Tibial artery (tissue), 4 donors: ENCODE data around the gene DRD1.

ENCODE experiments used
- DNase-seq, 2 donors: peaks; one replicate each; pipeline ENCODE4 v3.0.0-alpha.2; 2019
- H3K27ac ChIP-seq, 2 donors: fragments of 200-600 bp; sonication (generic) in 1 of 2; 1 replicate in 1 of 2; 2 replicates in 1 of 2; pipeline ENCODE4 v1.5.1; 2018 to 2019; ENCODE audit warnings: mild to moderate bottlenecking in 1 of 2
- H3K27me3 ChIP-seq, 2 donors: fragments of 200-600 bp; sonication (generic) in 1 of 2; one replicate each; pipeline versions ENCODE4 v1.5.1 to v1.6.0; 2016 to 2019
- H3K36me3 ChIP-seq, 3 donors: fragments of 200-600 bp; sonication (generic) in 2 of 3; one replicate each; pipeline ENCODE4 v1.5.1; 2016 to 2019; ENCODE audit warnings: mild to moderate bottlenecking in 2 of 3
- H3K4me1 ChIP-seq, 4 donors: fragments of 200-600 bp; sonication (generic) in 2 of 4; 1 replicate in 3 of 4; 2 replicates in 1 of 4; pipeline ENCODE4 v1.5.1; 2016 to 2019
- H3K4me3 ChIP-seq, 2 donors: fragments of 200-600 bp; sonication (generic) in 1 of 2; 1 replicate in 1 of 2; 2 replicates in 1 of 2; pipeline ENCODE4 v1.5.1; 2018 to 2019; ENCODE audit warnings: mild to moderate bottlenecking in 2 of 2
- H3K9me3 ChIP-seq, 3 donors: fragments of 200-600 bp; sonication (generic) in 1 of 3; one replicate each; pipeline ENCODE4 v1.5.1; 2016 to 2019
- intact Hi-C: fragments of 100-400 bp; cut with DNase I; formaldehyde crosslinking; loops from one replicate; pipeline ENCODE4 v1.15.0; 2023; ENCODE audit warnings: low total_unique reads
- TF ChIP-seq, protein P1 (sequence below), 2 experiments: fragments of 200-600 bp in 1 of 2; fragments of 450-650 bp in 1 of 2; IDR thresholded peaks; one replicate each; pipeline ENCODE4 v1.5.1; 2017 to 2019; ENCODE audit warnings: antibody characterized with exemption in 2 of 2, mild to moderate bottlenecking in 1 of 2, moderate library complexity in 1 of 2

Gene DRD1

DNA sequence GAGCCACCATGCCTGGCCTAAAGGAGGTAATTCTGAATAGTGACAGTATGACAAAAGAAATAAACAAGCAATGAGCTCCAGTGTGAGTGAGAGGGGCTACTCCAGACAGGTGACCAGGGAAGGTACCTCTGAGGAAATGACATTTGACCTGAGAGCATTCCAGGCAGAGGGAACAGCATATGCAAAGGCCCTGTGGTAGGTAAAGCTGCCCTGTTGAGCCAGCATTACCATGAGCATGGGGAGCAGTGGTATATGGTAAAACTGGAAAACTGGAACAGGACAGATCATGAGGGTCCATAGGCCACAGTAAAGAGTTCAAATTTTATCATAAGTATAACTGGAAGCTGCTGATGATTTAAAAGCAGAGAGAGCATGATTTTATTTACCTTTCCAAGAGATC lies 28.4 kb upstream of the DRD1 start:
- Histone ChIP-seq H3K4me3 (no peak overlapping the region), H3K27ac (no peak overlapping the region), H3K4me1 (peaks cover 0 to 11% (median 0%) of the 10 kb centered on the region in 4 donors), H3K27me3 (no peaks in the 10 kb centered on the region), H3K36me3 (no peaks in the 10 kb centered on the region), H3K9me3 (no peaks in the 10 kb centered on the region)
- DNase-seq = no peak
- intact Hi-C loops = no loop called here
- TF ChIP-seq, protein P1, sequence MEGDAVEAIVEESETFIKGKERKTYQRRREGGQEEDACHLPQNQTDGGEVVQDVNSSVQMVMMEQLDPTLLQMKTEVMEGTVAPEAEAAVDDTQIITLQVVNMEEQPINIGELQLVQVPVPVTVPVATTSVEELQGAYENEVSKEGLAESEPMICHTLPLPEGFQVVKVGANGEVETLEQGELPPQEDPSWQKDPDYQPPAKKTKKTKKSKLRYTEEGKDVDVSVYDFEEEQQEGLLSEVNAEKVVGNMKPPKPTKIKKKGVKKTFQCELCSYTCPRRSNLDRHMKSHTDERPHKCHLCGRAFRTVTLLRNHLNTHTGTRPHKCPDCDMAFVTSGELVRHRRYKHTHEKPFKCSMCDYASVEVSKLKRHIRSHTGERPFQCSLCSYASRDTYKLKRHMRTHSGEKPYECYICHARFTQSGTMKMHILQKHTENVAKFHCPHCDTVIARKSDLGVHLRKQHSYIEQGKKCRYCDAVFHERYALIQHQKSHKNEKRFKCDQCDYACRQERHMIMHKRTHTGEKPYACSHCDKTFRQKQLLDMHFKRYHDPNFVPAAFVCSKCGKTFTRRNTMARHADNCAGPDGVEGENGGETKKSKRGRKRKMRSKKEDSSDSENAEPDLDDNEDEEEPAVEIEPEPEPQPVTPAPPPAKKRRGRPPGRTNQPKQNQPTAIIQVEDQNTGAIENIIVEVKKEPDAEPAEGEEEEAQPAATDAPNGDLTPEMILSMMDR (IDR thresholded peaks at IDR 0.05) = no peak

GRCh38 chr5:175471628-175472027 lies 27.6 kb upstream of the DRD1 start:
- Histone ChIP-seq H3K9me3 (no peaks in the 10 kb centered on the region), H3K27ac (no peak overlapping the region), H3K4me1 (peaks cover 0 to 18% (median 0%) of the 10 kb centered on the region in 4 donors), H3K27me3 (no peaks in the 10 kb centered on the region), H3K36me3 (no peaks in the 10 kb centered on the region), H3K4me3 (no peak overlapping the region)
- no peak for DNase-seq
- TF ChIP-seq, protein P1 (IDR thresholded peaks at IDR 0.05) = no peak
- intact Hi-C loops = no loop called here

- H3K27me3 ChIP-seq = no peaks in the 10 kb centered on the region
- peaks cover 0 to 22% (median 0%) of the 10 kb centered on the region in 4 donors for H3K4me1 ChIP-seq
- H3K27ac ChIP-seq = no peak overlapping the region
- TF ChIP-seq, protein P1 (IDR thresholded peaks at IDR 0.05) = no peak
- no peaks in the 10 kb centered on the region for H3K36me3 ChIP-seq
- no peak overlapping the region for H3K4me3 ChIP-seq
- H3K9me3 ChIP-seq = no peaks in the 10 kb centered on the region
- DNase-seq = no peak
- intact Hi-C loops = no loop called here
Measured at GRCh38 chr5:175471196-175471595, 27.2 kb upstream of the DRD1 start.

GRCh38 chr5:175470781-175471180 lies 26.8 kb upstream of the DRD1 start:
- no peak overlapping the region for H3K4me3 ChIP-seq
- H3K27ac ChIP-seq = no peak overlapping the region
- H3K36me3 ChIP-seq = no peaks in the 10 kb centered on the region
- TF ChIP-seq, protein P1 (IDR thresholded peaks at IDR 0.05) = no peak
- no peaks in the 10 kb centered on the region for H3K27me3 ChIP-seq
- peaks cover 0 to 23% (median 0%) of the 10 kb centered on the region in 4 donors for H3K4me1 ChIP-seq
- no peak for DNase-seq
- no peaks in the 10 kb centered on the region for H3K9me3 ChIP-seq
- intact Hi-C loops = no loop called here

GRCh38 chr5:175469916-175470315 lies 25.9 kb upstream of the DRD1 start:
- H3K36me3 ChIP-seq = no peaks in the 10 kb centered on the region
- TF ChIP-seq, protein P1 (IDR thresholded peaks at IDR 0.05) = no peak
- DNase-seq = no peak
- H3K27me3 ChIP-seq = no peaks in the 10 kb centered on the region
- no peaks in the 10 kb centered on the region for H3K9me3 ChIP-seq
- H3K4me1 ChIP-seq = peaks cover 0 to 23% (median 0%) of the 10 kb centered on the region in 4 donors
- H3K4me3 ChIP-seq = no peak overlapping the region
- H3K27ac ChIP-seq = no peak overlapping the region
- intact Hi-C loops = no loop called here

GRCh38 chr5:175468892-175469291 lies 24.9 kb upstream of the DRD1 start:
- H3K9me3 ChIP-seq = no peaks in the 10 kb centered on the region
- no peak overlapping the region for H3K4me3 ChIP-seq
- DNase-seq = no peak
- H3K27ac ChIP-seq = no peak overlapping the region
- intact Hi-C loops = no loop called here
- no peaks in the 10 kb centered on the region for H3K27me3 ChIP-seq
- peaks cover 0 to 23% (median 0%) of the 10 kb centered on the region in 4 donors for H3K4me1 ChIP-seq
- H3K36me3 ChIP-seq = no peaks in the 10 kb centered on the region
- TF ChIP-seq, protein P1 (IDR thresholded peaks at IDR 0.05) = no peak
